ENCODE results near the gene TMBIM4. TPM values are rescaled to one million over a fixed set of nuclear protein-coding genes. Genes with fewer than 3 reads are reported as not detected.

Gene TMBIM4
- total RNA-seq, 3 donors from 2014 or later = 117 to 178 (median 157) TPM

- no peak for TF ChIP-seq CTCF (IDR thresholded peaks at IDR 0.05)
- intact Hi-C loops (cut with DNase I, micrococcal nuclease) = no loop called here
- H3K4me3 ChIP-seq = no peak overlapping the region
- ATAC-seq (peak; percentile 63), DNase-seq (no peak)
- H3K36me3 ChIP-seq (ENCODE audit: low read depth) = no peaks in the 10 kb centered on the region
- H3K4me1 ChIP-seq (ENCODE audit: low read depth) = peaks cover 18% of the 10 kb centered on the region
- H3K9me3 ChIP-seq = no peaks in the 10 kb centered on the region
Measured at GRCh38 chr12:66164349-66164821, 5.4 kb downstream of the TMBIM4 start.

GRCh38 chr12:66163289-66163688 is 6.5 kb downstream of the TMBIM4 start:
- no peak for DNase-seq
- no peak for ATAC-seq
- Histone ChIP-seq H3K4me3 (no peak overlapping the region), H3K36me3 (ENCODE audit: low read depth) (no peaks in the 10 kb centered on the region), H3K4me1 (ENCODE audit: low read depth) (peaks cover 13% of the 10 kb centered on the region), H3K9me3 (peaks cover 3% of the 10 kb centered on the region)
- intact Hi-C loops (cut with DNase I, micrococcal nuclease) = no loop called here
- TF ChIP-seq CTCF (IDR thresholded peaks at IDR 0.05) = no peak

GRCh38 chr12:66162701-66163100 is 7.1 kb downstream of the TMBIM4 start:
- no peaks in the 10 kb centered on the region for H3K36me3 ChIP-seq (ENCODE audit: low read depth)
- no peak overlapping the region for H3K4me3 ChIP-seq
- ATAC-seq = no peak
- no peak for DNase-seq
- peaks cover 3% of the 10 kb centered on the region for H3K9me3 ChIP-seq
- H3K4me1 ChIP-seq (ENCODE audit: low read depth) = peaks cover 7% of the 10 kb centered on the region
- intact Hi-C loops (cut with DNase I, micrococcal nuclease) = no loop called here
- TF ChIP-seq CTCF (IDR thresholded peaks at IDR 0.05) = no peak

- H3K9me3 ChIP-seq = peaks cover 3% of the 10 kb centered on the region
- peaks cover 8% of the 10 kb centered on the region for H3K4me1 ChIP-seq (ENCODE audit: low read depth)
- DNase-seq (peak in 1 of 3 donors; percentile 51), ATAC-seq (no peak)
- intact Hi-C loops (cut with DNase I, micrococcal nuclease) = no loop called here
- TF ChIP-seq CTCF (IDR thresholded peaks at IDR 0.05) = no peak
- no peaks in the 10 kb centered on the region for H3K36me3 ChIP-seq (ENCODE audit: low read depth)
- H3K4me3 ChIP-seq = no peak overlapping the region
Measured at GRCh38 chr12:66160704-66161103, 9.1 kb downstream of the TMBIM4 start.

GRCh38 chr12:66159123-66159522 is 10.7 kb downstream of the TMBIM4 start:
- DNase-seq (no peak), ATAC-seq (peak; percentile 71)
- Histone ChIP-seq H3K4me1 (ENCODE audit: low read depth) (peaks cover 8% of the 10 kb centered on the region), H3K36me3 (ENCODE audit: low read depth) (no peaks in the 10 kb centered on the region), H3K4me3 (no peak overlapping the region), H3K9me3 (peaks cover 3% of the 10 kb centered on the region)
- TF ChIP-seq CTCF (IDR thresholded peaks at IDR 0.05) = no peak
- intact Hi-C loops (cut with DNase I, micrococcal nuclease) = no loop called here

- no peak overlapping the region for H3K4me3 ChIP-seq
- H3K9me3 ChIP-seq = peaks cover 3% of the 10 kb centered on the region
- H3K36me3 ChIP-seq (ENCODE audit: low read depth) = no peaks in the 10 kb centered on the region
- no peak for TF ChIP-seq CTCF (IDR thresholded peaks at IDR 0.05)
- intact Hi-C loops (cut with DNase I, micrococcal nuclease) = no loop called here
- peak in 1 of 3 donors; percentile 32 for DNase-seq
- peaks cover 8% of the 10 kb centered on the region for H3K4me1 ChIP-seq (ENCODE audit: low read depth)
- peak; percentile 88 for ATAC-seq
Measured at GRCh38 chr12:66156654-66157053, 13.1 kb downstream of the TMBIM4 start.

Data from mucosa of descending colon (tissue), 3 donors.